Esophagus (tissue), 2 donors: ENCODE data around the gene C3orf70. TPM values are rescaled to one million over a fixed set of nuclear protein-coding genes. Genes with fewer than 3 reads are reported as not detected.

Experiments used
- H3K27ac ChIP-seq, 2 donors: one replicate each; pipeline ENCODE4 v1.5.1; 2013; ENCODE audit warnings: low read depth in 2 of 2, mild to moderate bottlenecking in 2 of 2, inconsistent platforms in 1 of 2, low read length in 1 of 2, moderate library complexity in 1 of 2
- H3K27me3 ChIP-seq, 2 donors: one replicate each; pipeline ENCODE4 v1.6.1; 2013; ENCODE audit warnings: low read length in 2 of 2, control low read depth in 1 of 2, mild to moderate bottlenecking in 1 of 2; ENCODE audit not compliant: insufficient read depth in 2 of 2, control insufficient read depth in 1 of 2
- H3K36me3 ChIP-seq, 2 donors: one replicate each; pipeline ENCODE4 v1.6.1; 2013; ENCODE audit warnings: low read length in 1 of 2; ENCODE audit not compliant: control insufficient read depth in 2 of 2, insufficient read depth in 2 of 2
- H3K4me1 ChIP-seq, 2 donors: one replicate each; pipeline ENCODE4 v1.6.1; 2013; ENCODE audit warnings: low read length in 1 of 2; ENCODE audit not compliant: control insufficient read depth in 2 of 2, insufficient read depth in 2 of 2
- H3K4me3 ChIP-seq, 2 donors: one replicate each; pipeline ENCODE4 v1.5.1; 2013; ENCODE audit warnings: low read length in 2 of 2, mild to moderate bottlenecking in 2 of 2, low read depth in 1 of 2, moderate library complexity in 1 of 2
- H3K9me3 ChIP-seq, 2 donors: one replicate each; pipeline ENCODE4 v1.6.1; 2013; ENCODE audit warnings: mild to moderate bottlenecking in 2 of 2, low read depth in 1 of 2, low read length in 1 of 2, moderate library complexity in 1 of 2; ENCODE audit not compliant: control insufficient read depth in 2 of 2, insufficient read depth in 1 of 2
- WGBS, 2 donors: extraction: QIAGEN DNeasy Blood & Tissue Kit; methylation state at CpG; one replicate each; pipeline ENCODE4 v1.1.7; 2013; 5-methylcytosine and 5-hydroxymethylcytosine counted together
- polyA plus RNA-seq, 2 donors: library from polyadenylated mRNA; stranded (reverse); fragments of 200-250 nt; gene quantifications; one replicate each; pipeline ENCODE4 v1.2.3, GENCODE V29; 2013
- donor health status: healthy with polysubstance abuse.
- donor health status: Bipolar disorder and iron deficiency.

Gene C3orf70
- polyA plus RNA-seq, 2 donors: 0.49 to 1.5 TPM

DNA sequence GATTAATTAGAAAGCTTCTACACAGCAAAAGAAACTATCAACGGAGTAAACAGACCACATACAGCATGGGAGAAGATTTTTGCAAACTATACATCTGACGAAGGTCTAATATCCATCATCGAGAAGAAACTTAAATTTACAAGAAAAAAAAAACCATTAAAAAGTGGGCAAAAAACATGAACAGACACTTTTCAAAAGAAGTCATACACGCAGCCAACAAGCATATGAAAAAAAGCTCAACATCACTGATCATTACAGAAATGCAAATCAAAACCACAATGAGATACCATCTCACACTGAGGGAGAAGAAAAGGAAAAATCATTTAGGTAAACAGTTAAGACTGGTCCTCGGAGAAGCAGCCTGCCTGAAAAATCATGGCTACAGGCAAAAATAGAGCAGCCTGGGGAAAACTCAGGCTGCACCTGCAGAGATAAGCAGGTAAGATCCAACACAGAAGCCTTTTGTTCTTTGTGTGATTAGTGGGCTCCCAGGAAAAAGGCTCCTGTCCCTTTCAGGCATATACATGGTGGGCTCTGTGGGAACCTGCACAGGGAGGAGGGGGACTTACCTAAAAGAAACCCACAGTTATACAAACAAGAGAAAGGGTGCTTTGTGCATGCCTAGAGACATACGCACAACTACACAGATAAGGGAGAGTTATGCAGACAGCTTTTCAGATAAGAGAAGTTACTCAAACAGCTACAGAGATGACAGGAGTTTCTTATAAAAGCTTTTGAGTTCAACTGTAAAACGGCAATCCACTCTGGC is 49.3 kb downstream of the C3orf70 start:
- 67 to 77% methylated on average over 7 of the region's 7 CpGs for WGBS, 2 donors

DNA sequence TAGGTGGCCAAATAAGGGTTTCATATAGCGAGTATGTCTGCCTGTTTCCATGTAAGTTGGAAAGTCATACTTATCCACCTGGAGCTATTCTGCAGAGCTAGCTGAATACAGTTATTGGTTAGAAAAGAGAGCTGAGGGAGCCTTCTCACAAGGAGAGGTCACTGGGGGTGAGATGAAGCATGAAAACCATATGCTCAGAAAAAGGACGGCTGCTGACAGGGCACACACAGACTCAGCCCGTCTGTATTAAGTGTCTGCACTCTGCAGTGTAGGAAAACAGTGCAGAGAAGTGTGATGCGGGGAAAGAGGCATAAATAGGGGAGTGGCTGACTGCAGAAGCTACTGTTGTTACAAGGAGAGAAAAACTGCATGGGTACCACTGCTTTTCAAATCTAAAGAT is 58.2 kb downstream of the C3orf70 start:
- Histone ChIP-seq H3K4me1 (peaks cover 0 to 2% of the 10 kb centered on the region in 2 donors), H3K27me3 (no peaks in the 10 kb centered on the region), H3K9me3 (no peaks in the 10 kb centered on the region), H3K36me3 (peaks cover 0 to 2% of the 10 kb centered on the region in 2 donors), H3K4me3 (no peak overlapping the region), H3K27ac (no peak overlapping the region)
- 69 to 74% methylated on average over 4 of the region's 4 CpGs for WGBS, 2 donors

More for the DNA sequence above, 49.3 kb downstream of the C3orf70 start:
- no peaks in the 10 kb centered on the region for H3K27me3 ChIP-seq
- no peaks in the 10 kb centered on the region for H3K4me1 ChIP-seq
- no peak overlapping the region for H3K4me3 ChIP-seq
- H3K36me3 ChIP-seq: no peaks in the 10 kb centered on the region
- H3K9me3 ChIP-seq: peaks cover 0 to 3% of the 10 kb centered on the region in 2 donors
- no peak overlapping the region for H3K27ac ChIP-seq

DNA sequence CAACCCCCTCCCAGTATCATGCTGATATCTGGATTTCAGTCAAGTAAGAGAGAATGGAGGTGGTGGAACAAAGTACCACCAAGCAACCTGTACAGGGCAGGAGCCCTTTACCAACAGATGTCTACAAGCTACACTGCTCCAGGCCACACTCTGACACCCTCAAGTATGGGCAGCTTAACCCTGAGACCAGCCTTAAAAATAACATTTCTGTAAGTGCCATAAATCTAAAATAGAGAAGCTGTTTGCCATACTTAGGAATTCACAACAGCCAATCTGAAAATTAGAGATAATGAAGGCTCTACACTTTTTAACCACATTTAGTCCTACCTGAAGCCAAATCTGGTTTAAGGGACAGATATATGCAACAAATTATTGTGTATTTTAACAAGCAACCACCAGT is 59.7 kb downstream of the C3orf70 start:
- Histone ChIP-seq H3K4me1 (peaks cover 0 to 2% of the 10 kb centered on the region in 2 donors), H3K27ac (no peak overlapping the region), H3K4me3 (no peak overlapping the region), H3K36me3 (peaks cover 0 to 2% of the 10 kb centered on the region in 2 donors), H3K27me3 (no peaks in the 10 kb centered on the region), H3K9me3 (no peaks in the 10 kb centered on the region)

DNA sequence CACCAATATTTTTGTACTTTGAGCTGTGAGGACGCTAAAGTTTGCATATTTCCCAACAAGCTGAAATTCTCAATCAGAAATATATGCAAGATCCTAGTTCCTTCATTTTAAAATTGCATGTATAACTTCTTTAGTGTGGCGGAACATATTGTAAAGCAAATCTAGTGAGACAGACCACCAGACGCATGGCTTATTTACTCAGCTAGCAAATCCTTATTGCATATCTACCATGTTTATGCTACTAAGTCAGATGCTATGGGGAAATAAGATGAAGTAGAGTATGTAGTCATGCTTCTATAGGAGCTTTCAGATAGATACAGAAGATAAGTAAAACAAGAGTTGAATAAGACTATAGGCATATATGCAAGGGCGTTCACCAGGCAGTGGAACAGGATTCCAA is 62.0 kb downstream of the C3orf70 start:
- H3K9me3 ChIP-seq: no peaks in the 10 kb centered on the region
- H3K27me3 ChIP-seq: no peaks in the 10 kb centered on the region
- H3K4me1 ChIP-seq: peaks cover 0 to 2% of the 10 kb centered on the region in 2 donors
- H3K36me3 ChIP-seq: no peaks in the 10 kb centered on the region
- H3K27ac ChIP-seq: no peak overlapping the region
- 88 to 92% methylated on average over 4 of the region's 4 CpGs for WGBS, 2 donors
- no peak overlapping the region for H3K4me3 ChIP-seq

DNA sequence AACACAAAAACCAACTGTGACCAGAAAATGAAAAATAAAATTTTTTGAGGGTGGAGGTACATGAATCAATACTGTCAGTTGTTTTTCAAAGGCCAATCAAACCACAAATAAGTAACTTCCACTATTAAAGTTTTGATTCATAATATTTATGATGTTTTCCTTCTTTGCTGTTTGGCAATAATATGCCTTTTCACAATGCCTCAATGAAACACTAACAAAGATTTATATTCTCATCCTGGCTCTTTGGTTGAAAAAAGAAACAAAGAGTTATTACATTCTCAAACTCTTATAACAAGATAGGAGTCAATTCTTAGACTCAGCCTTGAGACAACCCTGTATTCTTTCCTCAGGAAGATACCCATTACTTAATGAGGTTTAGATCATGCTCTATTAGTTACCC is 63.1 kb downstream of the C3orf70 start:
- H3K27ac ChIP-seq: no peak overlapping the region
- H3K36me3 ChIP-seq: no peaks in the 10 kb centered on the region
- no peaks in the 10 kb centered on the region for H3K27me3 ChIP-seq
- H3K4me1 ChIP-seq: peaks cover 0 to 1% of the 10 kb centered on the region in 2 donors
- H3K4me3 ChIP-seq: no peak overlapping the region
- no peaks in the 10 kb centered on the region for H3K9me3 ChIP-seq

DNA sequence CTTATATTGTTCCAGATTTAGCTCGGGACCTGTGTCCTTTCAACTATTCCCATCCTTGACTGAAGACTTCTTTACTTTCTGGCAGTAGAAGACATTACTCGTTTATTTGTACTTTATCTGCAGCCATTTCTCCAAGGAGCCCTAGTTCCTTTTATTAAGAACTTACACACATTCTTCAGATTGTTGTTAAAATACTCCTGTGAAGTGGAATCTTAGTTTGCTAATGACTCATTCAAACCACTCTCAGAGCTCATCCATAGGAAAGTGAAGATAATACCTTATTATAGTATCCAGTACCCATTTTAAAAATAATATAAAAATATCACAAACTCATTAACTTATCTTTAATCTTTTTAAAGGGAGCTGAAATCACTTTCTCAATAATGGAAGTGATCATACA is 63.5 kb downstream of the C3orf70 start:
- no peak overlapping the region for H3K27ac ChIP-seq
- no peaks in the 10 kb centered on the region for H3K36me3 ChIP-seq
- H3K27me3 ChIP-seq: no peaks in the 10 kb centered on the region
- H3K4me3 ChIP-seq: no peak overlapping the region
- H3K9me3 ChIP-seq: no peaks in the 10 kb centered on the region
- H3K4me1 ChIP-seq: no peaks in the 10 kb centered on the region
- WGBS, 2 donors: 65 to 72% methylated on average over 2 of the region's 2 CpGs

DNA sequence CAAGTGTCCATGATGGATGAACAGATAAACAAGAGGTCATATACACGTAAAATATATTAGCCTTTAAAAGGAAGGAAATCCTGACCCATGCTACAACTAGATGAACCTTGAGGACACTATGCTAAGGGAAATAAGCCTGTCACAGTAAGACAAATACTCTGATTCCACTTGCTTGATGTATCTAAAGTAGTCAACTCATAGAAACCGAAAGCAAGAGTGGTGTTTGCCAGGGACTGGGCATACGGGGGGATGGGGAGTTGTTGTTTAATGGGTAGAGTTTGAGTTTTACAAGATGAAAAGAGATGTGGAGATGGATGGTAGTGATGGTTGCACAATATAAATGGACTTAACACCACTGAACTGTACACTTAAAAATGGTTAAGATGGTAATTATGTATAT is 65.4 kb downstream of the C3orf70 start:
- no peaks in the 10 kb centered on the region for H3K36me3 ChIP-seq
- no peak overlapping the region for H3K4me3 ChIP-seq
- H3K27ac ChIP-seq: no peak overlapping the region
- no peaks in the 10 kb centered on the region for H3K9me3 ChIP-seq
- WGBS, 2 donors: 74 to 77% methylated on average over 3 of the region's 3 CpGs
- H3K4me1 ChIP-seq: no peaks in the 10 kb centered on the region
- no peaks in the 10 kb centered on the region for H3K27me3 ChIP-seq

DNA sequence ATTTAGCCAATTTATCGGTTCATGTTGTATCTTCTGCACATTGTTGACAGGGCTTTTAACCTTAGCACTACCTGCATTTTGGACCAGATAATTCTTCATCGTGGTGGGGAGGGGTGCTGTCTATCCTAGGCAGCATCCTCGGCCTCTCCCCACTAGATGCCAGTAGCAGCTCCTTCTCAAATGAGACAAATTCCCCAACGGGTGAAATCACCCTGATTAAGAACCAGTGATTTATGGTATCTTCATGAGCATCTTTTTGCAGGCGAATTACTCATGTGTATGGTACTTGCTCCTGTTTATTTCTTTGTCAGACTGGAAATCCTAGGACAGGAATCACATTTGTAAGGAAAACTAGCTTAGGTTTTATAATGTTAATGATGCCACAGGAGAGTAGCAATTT is 68.0 kb downstream of the C3orf70 start:
- Histone ChIP-seq H3K9me3 (no peaks in the 10 kb centered on the region), H3K4me1 (no peaks in the 10 kb centered on the region), H3K27ac (no peak overlapping the region), H3K4me3 (no peak overlapping the region), H3K36me3 (no peaks in the 10 kb centered on the region), H3K27me3 (no peaks in the 10 kb centered on the region)
- 67% methylated on average over 5 of the region's 5 CpGs for WGBS, 2 donors

DNA sequence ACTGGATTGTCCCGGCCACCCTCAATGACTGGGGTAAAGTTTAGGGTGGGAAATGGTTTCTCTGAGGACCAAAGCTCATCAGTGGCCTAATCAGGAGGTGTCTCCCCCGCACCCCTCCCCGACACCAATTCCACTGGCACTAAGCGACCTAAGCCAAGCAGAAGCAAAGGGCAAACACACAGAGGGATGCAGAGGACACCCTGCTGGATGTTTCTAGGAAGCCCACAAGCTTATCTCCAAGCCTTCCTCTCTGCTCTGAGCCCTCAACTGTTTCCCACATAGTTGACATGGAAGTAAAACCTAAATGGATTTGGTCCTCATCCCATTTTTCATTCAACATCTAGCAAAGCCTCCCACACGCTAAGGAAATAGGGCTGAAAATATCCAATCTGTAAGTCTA is 68.5 kb downstream of the C3orf70 start:
- WGBS, 2 donors: 76 to 78% methylated on average over 5 of the region's 5 CpGs
- Histone ChIP-seq H3K27me3 (no peaks in the 10 kb centered on the region), H3K4me3 (no peak overlapping the region), H3K9me3 (no peaks in the 10 kb centered on the region), H3K36me3 (no peaks in the 10 kb centered on the region), H3K4me1 (no peaks in the 10 kb centered on the region), H3K27ac (no peak overlapping the region)

DNA sequence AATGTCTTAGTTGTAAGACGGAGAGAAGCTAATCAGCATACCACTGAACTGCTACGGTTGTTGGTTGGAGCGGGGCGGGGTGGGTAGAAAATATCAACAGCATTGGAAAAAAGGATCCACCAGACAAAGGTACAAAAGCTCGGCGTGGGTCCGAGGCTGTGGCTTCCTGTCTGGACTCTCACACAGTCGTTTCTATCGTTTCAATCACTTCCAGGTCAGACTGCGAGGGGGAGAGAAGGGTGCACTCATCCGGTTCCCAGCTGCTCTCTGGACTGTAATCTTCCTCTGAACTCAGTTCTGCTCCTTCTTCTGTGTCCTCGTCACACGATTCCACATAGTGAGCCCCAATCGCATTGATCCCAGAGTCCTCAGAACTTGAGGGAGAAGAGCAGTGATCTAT is 70.0 kb downstream of the C3orf70 start:
- Histone ChIP-seq H3K4me3 (no peak overlapping the region), H3K27ac (no peak overlapping the region), H3K4me1 (no peaks in the 10 kb centered on the region), H3K9me3 (no peaks in the 10 kb centered on the region), H3K36me3 (no peaks in the 10 kb centered on the region), H3K27me3 (no peaks in the 10 kb centered on the region)
- 82 to 83% methylated on average over 14 of the region's 14 CpGs for WGBS, 2 donors
